GM19455 (cell line): ENCODE measurements around the gene SPRED3.

ENCODE experiments used
- ATAC-seq: cut with Tn5 transposase; IDR thresholded peaks from one replicate; pipeline ENCODE4 v1.9.1; 2021; ENCODE audit not compliant: unreplicated experiment

The SPRED3 gene

GRCh38 chr19:38443458-38443999 is 55.0 kb downstream of the SPRED3 start:
- ATAC-seq = no peak

- ATAC-seq = no peak
Measured at GRCh38 chr19:38444026-38444425, 55.5 kb downstream of the SPRED3 start.

GRCh38 chr19:38445362-38445761 is 56.9 kb downstream of the SPRED3 start:
- no peak for ATAC-seq

- ATAC-seq = no peak
Measured at GRCh38 chr19:38448225-38448624, 59.7 kb downstream of the SPRED3 start.
